Left colon (tissue), 2 donors: Measurements from ENCODE around the gene PTGFRN. TPM values are rescaled to one million over a fixed set of nuclear protein-coding genes. Genes with fewer than 3 reads are reported as not detected.

Source experiments
- ATAC-seq: fragments of 200-7000 bp; cut with Tn5 transposase; one replicate; pipeline ENCODE4 v1.9.1; 2020; ENCODE audit warnings: mild to moderate bottlenecking, moderate library complexity
- DNase-seq, 2 donors: peaks; one replicate each; pipeline ENCODE4 v3.0.0-alpha.2; 2020
- intact Hi-C, 2 donors: fragments of 100-400 bp; cut with DNase I in 1 of 2; cut with micrococcal nuclease in 1 of 2; formaldehyde crosslinking; loops; one replicate each; pipeline versions ENCODE4 v1.11.2 to v1.14.0; 2022; cut with DNase I, micrococcal nuclease
- total RNA-seq, 2 donors: library from RNA; stranded (reverse); fragmentation: NEBNext Ultra II Directional; extraction: Animal tissue kit (Norgen Biotek cat#: 25700); gene quantifications; one replicate each; pipeline ENCODE4 v1.2.1, GENCODE V29; 2021
- donor health status: DM: no; HTN: no; CAD: no.
- donor health status: DM: yes; HTN: yes; CAD: no.

PTGFRN gene
- total RNA-seq, 2 donors from 2014 or later: 97.2 to 98.6 TPM

DNA sequence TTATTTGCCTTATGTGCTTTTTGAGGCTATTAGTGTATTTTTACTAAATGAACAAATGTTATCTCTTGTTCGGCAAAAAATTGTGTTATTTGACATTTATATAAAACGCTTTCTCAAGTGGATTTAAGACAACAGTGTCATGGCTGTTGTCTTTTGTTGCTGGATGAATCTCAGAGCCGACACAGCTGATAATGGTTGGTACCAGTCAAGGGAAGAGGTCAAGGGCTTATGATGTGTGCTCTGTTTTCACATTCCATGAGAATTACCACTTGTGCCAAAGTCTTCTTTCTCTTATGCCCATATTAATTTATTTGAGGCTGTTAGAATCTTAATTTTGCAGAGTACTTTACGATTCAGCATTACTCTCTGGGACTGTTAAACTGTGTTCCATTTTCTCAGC lies 74.0 kb downstream of the PTGFRN start:
- intact Hi-C loops: loop anchor here in 1 of 2 donors (10.0 kb wide), 1 partner anchor 69 kb away; no protein-coding TSS in a partner anchor
- DNase-seq (no peak), ATAC-seq (peak; percentile 47)

- ATAC-seq (peak; percentile 51), DNase-seq (peak in 1 of 2 donors; percentile 46)
- intact Hi-C loops: loop anchor here in 1 of 2 donors (10.0 kb wide), 1 partner anchor 70 kb away; no protein-coding TSS in a partner anchor
Observed at GRCh38 chr1:116984406-116985160, 74.9 kb downstream of the PTGFRN start.

DNA sequence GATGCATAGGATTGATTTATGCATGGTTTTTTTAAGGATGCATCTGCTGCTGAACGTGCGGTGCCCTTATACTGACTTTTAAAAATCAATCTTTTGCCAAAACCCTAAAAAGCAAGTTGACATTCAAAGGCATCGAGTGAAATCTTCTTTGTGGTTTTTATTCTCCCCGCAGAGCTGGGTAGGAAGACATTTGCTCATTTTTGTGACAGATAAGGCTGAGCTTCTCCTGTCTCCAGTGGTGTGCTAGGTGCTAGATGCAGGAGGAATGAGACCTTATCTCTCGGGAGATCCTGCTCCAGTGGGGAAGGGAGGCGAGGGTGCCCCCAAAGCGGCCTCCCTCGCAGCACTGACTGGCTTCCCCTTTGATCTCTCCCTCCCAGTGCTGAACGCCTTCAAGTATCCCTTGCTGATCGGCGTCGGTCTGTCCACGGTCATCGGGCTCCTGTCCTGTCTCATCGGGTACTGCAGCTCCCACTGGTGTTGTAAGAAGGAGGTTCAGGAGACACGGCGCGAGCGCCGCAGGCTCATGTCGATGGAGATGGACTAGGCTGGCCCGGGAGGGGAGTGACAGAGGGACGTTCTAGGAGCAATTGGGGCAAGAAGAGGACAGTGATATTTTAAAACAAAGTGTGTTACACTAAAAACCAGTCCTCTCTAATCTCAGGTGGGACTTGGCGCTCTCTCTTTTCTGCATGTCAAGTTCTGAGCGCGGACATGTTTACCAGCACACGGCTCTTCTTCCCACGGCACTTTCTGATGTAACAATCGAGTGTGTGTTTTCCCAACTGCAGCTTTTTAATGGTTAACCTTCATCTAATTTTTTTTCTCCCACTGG lies 76.9 kb downstream of the PTGFRN start:
- ATAC-seq (no peak), DNase-seq (no peak)
- intact Hi-C loops: loop anchor here in 1 of 2 donors (10.0 kb wide), 1 partner anchor 72 kb away; no protein-coding TSS in a partner anchor

DNA sequence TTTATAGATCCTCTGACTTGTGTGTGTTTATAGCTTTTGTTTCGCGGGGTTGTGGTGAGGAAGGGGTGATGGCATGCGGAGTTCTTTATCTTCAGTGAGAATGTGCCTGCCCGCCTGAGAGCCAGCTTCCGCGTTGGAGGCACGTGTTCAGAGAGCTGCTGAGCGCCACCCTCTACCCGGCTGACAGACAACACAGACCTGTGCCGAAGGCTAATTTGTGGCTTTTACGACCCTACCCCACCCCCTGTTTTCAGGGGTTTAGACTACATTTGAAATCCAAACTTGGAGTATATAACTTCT lies 77.5 kb downstream of the PTGFRN start:
- DNase-seq (peak; percentile 18 to 67), ATAC-seq (no peak)
- intact Hi-C loops: loop anchor here in 1 of 2 donors (10.0 kb wide), 1 partner anchor 72 kb away; no protein-coding TSS in a partner anchor

- DNase-seq (no peak), ATAC-seq (no peak)
- intact Hi-C loops: loop anchor here in 1 of 2 donors (10.0 kb wide), 1 partner anchor 73 kb away; no protein-coding TSS in a partner anchor
Observed at GRCh38 chr1:116988248-116988647, 78.5 kb downstream of the PTGFRN start.

DNA sequence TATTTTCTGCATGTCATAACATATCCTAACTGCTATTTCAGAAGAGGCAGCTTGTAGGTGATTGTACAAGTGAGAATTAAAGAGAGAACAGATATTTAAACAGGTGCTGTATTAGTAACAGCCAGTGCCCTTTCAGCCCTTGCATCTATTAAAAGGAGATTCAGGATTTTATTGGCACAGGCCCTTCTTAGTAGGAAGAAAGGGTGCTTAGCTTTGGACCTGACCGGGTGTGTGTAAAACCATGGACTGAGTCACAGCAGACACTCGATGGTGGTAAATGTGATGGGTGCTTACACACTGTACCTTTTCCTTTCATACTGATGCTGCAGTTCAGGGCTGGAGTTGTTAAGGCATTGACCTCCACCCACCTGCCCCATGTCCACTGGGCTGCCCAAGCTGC lies 79.2 kb downstream of the PTGFRN start:
- intact Hi-C loops: loop anchor here in 1 of 2 donors (10.0 kb wide), 1 partner anchor 74 kb away; no protein-coding TSS in a partner anchor
- peak; percentile 32 for ATAC-seq
- no peak for DNase-seq

GRCh38 chr1:116989835-116990234 lies 80.1 kb downstream of the PTGFRN start:
- intact Hi-C loops: loop anchor here in 1 of 2 donors (10.0 kb wide), 1 partner anchor 75 kb away; no protein-coding TSS in a partner anchor
- no peak for DNase-seq

GRCh38 chr1:116990612-116991151 lies 81.0 kb downstream of the PTGFRN start:
- peak in 1 of 2 donors; percentile 24 for DNase-seq
- peak; percentile 26 for ATAC-seq
- intact Hi-C loops: no loop called here

More at GRCh38 chr1:116989835-116990234, 80.1 kb downstream of the PTGFRN start:
- ATAC-seq: no peak

DNA sequence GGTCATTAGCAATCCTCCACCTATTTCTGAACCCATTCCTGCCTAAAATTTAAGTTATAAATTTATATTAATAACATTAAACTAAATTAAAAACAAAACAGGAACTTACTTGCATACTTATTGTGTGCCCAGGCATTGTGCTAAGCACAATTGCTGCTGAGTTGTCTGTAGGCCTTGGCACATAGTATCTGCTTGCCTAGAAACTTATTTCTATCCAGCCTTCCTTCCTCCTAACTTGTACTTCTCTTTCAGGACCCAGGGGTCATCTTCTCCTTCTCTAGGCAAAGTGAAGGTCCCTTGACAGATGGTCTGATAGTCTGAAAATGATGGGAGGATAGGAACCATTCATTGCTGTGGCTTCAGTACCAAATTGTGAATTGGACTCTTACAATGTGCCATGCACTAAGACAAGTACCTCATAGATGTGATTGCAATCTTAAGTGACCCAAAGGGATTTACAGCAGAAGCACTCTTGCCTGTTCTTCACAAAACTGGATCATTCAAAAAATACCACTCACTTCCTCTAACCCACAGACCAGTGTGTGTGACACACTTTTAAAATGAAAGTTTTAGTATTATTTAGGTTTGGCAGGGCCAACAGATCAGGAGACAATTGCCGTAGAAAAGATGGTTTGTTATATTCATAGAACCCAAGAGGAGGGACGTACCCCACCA lies 81.6 kb downstream of the PTGFRN start:
- ATAC-seq: no peak

GRCh38 chr1:116991918-116992317 lies 82.2 kb downstream of the PTGFRN start:
- ATAC-seq (no peak), DNase-seq (no peak)
- intact Hi-C loops: no loop called here

More for the DNA sequence above, 81.6 kb downstream of the PTGFRN start:
- intact Hi-C loops: no loop called here
- no peak for DNase-seq

DNA sequence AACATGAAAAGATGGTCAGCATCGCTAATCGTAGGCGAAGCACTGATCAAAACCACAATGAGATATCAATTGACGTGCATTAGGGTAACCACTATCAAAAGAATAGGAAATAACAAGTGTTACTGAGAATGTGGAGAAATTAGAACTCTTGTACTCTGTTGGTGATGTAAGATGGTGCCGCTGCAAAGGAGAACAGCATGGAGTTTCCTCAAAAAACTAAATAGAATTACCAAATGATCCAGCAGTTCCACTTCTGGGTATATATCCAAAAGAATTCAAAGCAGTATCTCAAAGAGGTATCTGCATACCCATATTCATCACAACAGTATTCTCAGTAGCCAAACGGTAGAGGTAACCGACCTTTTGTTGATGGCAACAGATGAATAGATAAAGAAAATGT lies 83.6 kb downstream of the PTGFRN start:
- ATAC-seq (no peak), DNase-seq (no peak)
- intact Hi-C loops: no loop called here

- ATAC-seq (no peak), DNase-seq (no peak)
- intact Hi-C loops: no loop called here
Observed at GRCh38 chr1:116994411-116994810, 84.7 kb downstream of the PTGFRN start.

- ATAC-seq (no peak), DNase-seq (no peak)
- intact Hi-C loops: no loop called here
Observed at GRCh38 chr1:116997066-116997465, 87.3 kb downstream of the PTGFRN start.

DNA sequence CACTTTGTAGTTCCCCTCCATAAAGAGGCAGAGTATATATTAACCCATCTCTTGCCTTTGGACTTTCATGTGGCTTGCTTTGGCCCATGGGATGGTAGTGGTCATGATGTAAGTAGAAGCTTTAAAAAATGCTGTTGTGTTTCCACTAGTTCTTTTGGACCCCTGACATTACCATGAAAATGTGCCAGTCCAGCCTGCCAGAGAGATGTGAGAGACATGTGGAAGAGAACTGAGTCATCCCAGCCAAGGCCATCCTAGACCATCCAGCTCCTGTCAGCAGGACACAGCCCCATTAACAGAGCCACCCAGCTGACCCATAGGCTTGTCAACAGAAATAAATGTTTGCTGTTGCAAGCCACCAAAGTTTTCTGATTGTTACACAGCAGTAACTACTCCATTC lies 87.9 kb downstream of the PTGFRN start:
- no peak for ATAC-seq
- no peak for DNase-seq
- intact Hi-C loops: no loop called here

GRCh38 chr1:116999596-116999995 lies 89.9 kb downstream of the PTGFRN start:
- DNase-seq (no peak), ATAC-seq (peak; percentile 75)
- intact Hi-C loops: no loop called here

- intact Hi-C loops: no loop called here
- ATAC-seq (no peak), DNase-seq (no peak)
Observed at GRCh38 chr1:117000142-117000541, 90.4 kb downstream of the PTGFRN start.

- no peak for ATAC-seq
Observed at GRCh38 chr1:117001254-117001927, 91.7 kb downstream of the PTGFRN start, which contains the start of gene CD101. TSS of gene CD101 (plus strand) at chr1:117001760. CDS start at chr1:117001818, 58 bp downstream.

GRCh38 chr1:117003223-117003875 lies 93.6 kb downstream of the PTGFRN start:
- ATAC-seq: no peak

More at GRCh38 chr1:117001254-117001927, 91.7 kb downstream of the PTGFRN start, which contains the start of gene CD101:
- intact Hi-C loops: no loop called here
- no peak for DNase-seq

More at GRCh38 chr1:117003223-117003875, 93.6 kb downstream of the PTGFRN start:
- intact Hi-C loops: no loop called here
- DNase-seq: no peak
